Neural cell (in vitro differentiated cells): ENCODE data around the gene ZNF157. TPM values are rescaled to one million over a fixed set of nuclear protein-coding genes. Genes with fewer than 3 reads are reported as not detected.

Experiments
- H2AFZ ChIP-seq: fragments of 200-600, 300-800 bp; sonication (generic), shearing (Covaris generic); 2 replicates; pipeline ENCODE4 v1.6.0; 2014; ENCODE audit warnings: low read depth, mild to moderate bottlenecking, antibody characterized with exemption, low read length, moderate library complexity
- H3F3A ChIP-seq: fragments of 200-600 bp; shearing (Covaris generic); 2 replicates; pipeline ENCODE4 v1.6.1; 2016; ENCODE audit warnings: mild to moderate bottlenecking, moderate library complexity, mixed read lengths, antibody characterized with exemption, low read length; ENCODE audit not compliant: insufficient read depth, poor library complexity, severe bottlenecking
- H3K27ac ChIP-seq: fragments of 200-600, 300-800 bp; sonication (generic), shearing (Covaris generic); 2 replicates; pipeline ENCODE4 v1.5.1; 2014; ENCODE audit warnings: mild to moderate bottlenecking, low read length, moderate library complexity
- H3K27me3 ChIP-seq: fragments of 300-800, 200-600 bp; sonication (generic), shearing (Covaris generic); 2 replicates; pipeline ENCODE4 v1.6.0; 2014; ENCODE audit warnings: mild to moderate bottlenecking, low read depth, low read length, moderate library complexity; ENCODE audit not compliant: insufficient read depth
- H3K36me3 ChIP-seq: fragments of 300-800, 200-600 bp; sonication (generic), shearing (Covaris generic); 2 replicates; pipeline ENCODE4 v1.5.1; 2014; ENCODE audit warnings: mild to moderate bottlenecking, antibody characterized with exemption, low read length, moderate library complexity; ENCODE audit not compliant: insufficient read depth
- H3K4me2 ChIP-seq: fragments of 300-800, 200-600 bp; sonication (generic), shearing (Covaris generic); 2 replicates; pipeline ENCODE4 v1.6.0; 2014; ENCODE audit warnings: mild to moderate bottlenecking, low read length
- H3K4me3 ChIP-seq: fragments of 300-800, 200-600 bp; sonication (generic), shearing (Covaris generic); 2 replicates; pipeline ENCODE4 v1.5.1; 2014; ENCODE audit warnings: mild to moderate bottlenecking, low read length, moderate library complexity
- H3K79me2 ChIP-seq: fragments of 200-600 bp; shearing (Covaris generic); replicated peaks from 2 replicates; pipeline ENCODE4 v1.6.0; 2014; ENCODE audit warnings: mild to moderate bottlenecking, low read length, moderate library complexity; ENCODE audit not compliant: insufficient read depth
- H3K9ac ChIP-seq: fragments of 300-800, 200-600 bp; sonication (generic), shearing (Covaris generic); 2 replicates; pipeline ENCODE4 v1.6.1; 2016; ENCODE audit warnings: mild to moderate bottlenecking, low read length, mixed read lengths
- H3K9me2 ChIP-seq: fragments of 200-600 bp; shearing (Covaris generic); 2 replicates; pipeline ENCODE4 v1.6.1; 2016; ENCODE audit warnings: mild to moderate bottlenecking, low read length, mixed read lengths; ENCODE audit not compliant: insufficient read depth
- H3K9me3 ChIP-seq: fragments of 200-600, 300-800 bp; sonication (generic), shearing (Covaris generic); 2 replicates; pipeline ENCODE4 v1.6.1; 2016; ENCODE audit warnings: mild to moderate bottlenecking, mixed run types, low read length, moderate library complexity, mixed read lengths
- H4K20me1 ChIP-seq: fragments of 200-600 bp; shearing (Covaris generic); 2 replicates; pipeline ENCODE4 v1.6.1; 2016; ENCODE audit warnings: mild to moderate bottlenecking, mixed run types; ENCODE audit not compliant: insufficient read depth
- EP300 ChIP-seq: fragments of 450-650 bp; conservative IDR thresholded peaks from 2 replicates; pipeline ENCODE4 v1.6.1; 2014; ENCODE audit warnings: antibody characterized with exemption, mild to moderate bottlenecking, moderate library complexity; ENCODE audit not compliant: poor library complexity, severe bottlenecking
- SMC3 ChIP-seq: fragments of 450-650 bp; conservative IDR thresholded peaks from 2 replicates; pipeline ENCODE4 v1.6.1; 2014; ENCODE audit warnings: antibody characterized with exemption, mild to moderate bottlenecking, moderate library complexity; ENCODE audit not compliant: poor library complexity
- TAF1 ChIP-seq: IDR thresholded peaks from 2 replicates; pipeline ENCODE4 v1.6.1; 2012; ENCODE audit warnings: low read depth
- polyA plus RNA-seq: library from polyadenylated mRNA; depleted of rRNA; stranded (reverse); fragments of >200 nt; gene quantifications from 2 replicates; pipeline ENCODE4 v1.2.3, GENCODE V29; 2014
- small RNA-seq, 3 experiments: library from RNA; depleted of rRNA; stranded (forward); fragments of <200 nt; gene quantifications; one replicate each; pipeline ENCODE3, GENCODE V24; 2012
- TF ChIP-seq, protein P1 (sequence below): IDR thresholded peaks from 2 replicates; pipeline ENCODE4 v1.6.1; 2012; ENCODE audit warnings: borderline replicate concordance

The ZNF157 gene
- polyA plus RNA-seq, 1 donor from 2014 or later, result 3.5 TPM

- H3F3A ChIP-seq, result no peaks in the 10 kb centered on the region
- no peaks in the 10 kb centered on the region for H4K20me1 ChIP-seq
- TF ChIP-seq TAF1, result no peak
- TF ChIP-seq, protein P1, sequence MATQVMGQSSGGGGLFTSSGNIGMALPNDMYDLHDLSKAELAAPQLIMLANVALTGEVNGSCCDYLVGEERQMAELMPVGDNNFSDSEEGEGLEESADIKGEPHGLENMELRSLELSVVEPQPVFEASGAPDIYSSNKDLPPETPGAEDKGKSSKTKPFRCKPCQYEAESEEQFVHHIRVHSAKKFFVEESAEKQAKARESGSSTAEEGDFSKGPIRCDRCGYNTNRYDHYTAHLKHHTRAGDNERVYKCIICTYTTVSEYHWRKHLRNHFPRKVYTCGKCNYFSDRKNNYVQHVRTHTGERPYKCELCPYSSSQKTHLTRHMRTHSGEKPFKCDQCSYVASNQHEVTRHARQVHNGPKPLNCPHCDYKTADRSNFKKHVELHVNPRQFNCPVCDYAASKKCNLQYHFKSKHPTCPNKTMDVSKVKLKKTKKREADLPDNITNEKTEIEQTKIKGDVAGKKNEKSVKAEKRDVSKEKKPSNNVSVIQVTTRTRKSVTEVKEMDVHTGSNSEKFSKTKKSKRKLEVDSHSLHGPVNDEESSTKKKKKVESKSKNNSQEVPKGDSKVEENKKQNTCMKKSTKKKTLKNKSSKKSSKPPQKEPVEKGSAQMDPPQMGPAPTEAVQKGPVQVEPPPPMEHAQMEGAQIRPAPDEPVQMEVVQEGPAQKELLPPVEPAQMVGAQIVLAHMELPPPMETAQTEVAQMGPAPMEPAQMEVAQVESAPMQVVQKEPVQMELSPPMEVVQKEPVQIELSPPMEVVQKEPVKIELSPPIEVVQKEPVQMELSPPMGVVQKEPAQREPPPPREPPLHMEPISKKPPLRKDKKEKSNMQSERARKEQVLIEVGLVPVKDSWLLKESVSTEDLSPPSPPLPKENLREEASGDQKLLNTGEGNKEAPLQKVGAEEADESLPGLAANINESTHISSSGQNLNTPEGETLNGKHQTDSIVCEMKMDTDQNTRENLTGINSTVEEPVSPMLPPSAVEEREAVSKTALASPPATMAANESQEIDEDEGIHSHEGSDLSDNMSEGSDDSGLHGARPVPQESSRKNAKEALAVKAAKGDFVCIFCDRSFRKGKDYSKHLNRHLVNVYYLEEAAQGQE, result no peak
- no peak for TF ChIP-seq EP300
- no peak for TF ChIP-seq SMC3
Observed at GRCh38 chrX:47460561-47460960, 90.2 kb downstream of the ZNF157 start.

More at GRCh38 chrX:47460561-47460960, 90.2 kb downstream of the ZNF157 start:
- no peaks in the 10 kb centered on the region for H3K9me2 ChIP-seq
- no peak overlapping the region for H3K4me3 ChIP-seq
- no peak overlapping the region for H2AFZ ChIP-seq
- H3K27me3 ChIP-seq, result no peaks in the 10 kb centered on the region
- no peak overlapping the region for H3K27ac ChIP-seq
- no peak overlapping the region for H3K9ac ChIP-seq
- no peaks in the 10 kb centered on the region for H3K36me3 ChIP-seq
- H3K9me3 ChIP-seq, result no peaks in the 10 kb centered on the region
- no peak overlapping the region for H3K4me2 ChIP-seq
- no peaks in the 10 kb centered on the region for H3K79me2 ChIP-seq

Small RNA genes within 50 kb of the gene (small RNA-seq; reads per million reads assigned to genes)
- gene SNORA11C, result 0 to 1.5 (median 0.58) reads per million in 3 experiments

Other genes starting within 250 kb of the ZNF157 start
- 184 and 195 TPM in 2 replicates for gene NDUFB11, start 225.9 kb upstream of the ZNF157 start, polyA plus RNA-seq
- gene RBM10, start 225.4 kb upstream of the ZNF157 start, polyA plus RNA-seq, result 53.1 and 64.9 TPM in 2 replicates
- gene UBA1, start 176.7 kb upstream of the ZNF157 start, polyA plus RNA-seq, result 132 and 150 TPM in 2 replicates
- 97.8 and 99.0 TPM in 2 replicates for gene CDK16, start 151.9 kb upstream of the ZNF157 start, polyA plus RNA-seq
- 184 and 215 TPM in 2 replicates for gene USP11, start 137.6 kb upstream of the ZNF157 start, polyA plus RNA-seq
- gene ZNF41, start 112.6 kb downstream of the ZNF157 start, polyA plus RNA-seq, result 7.9 and 9.1 TPM in 2 replicates
- gene ARAF, start 190.6 kb downstream of the ZNF157 start, polyA plus RNA-seq, result 9.9 and 25.0 TPM in 2 replicates
- gene TIMP1, start 211.9 kb downstream of the ZNF157 start, polyA plus RNA-seq, result 2.0 and 3.9 TPM in 2 replicates
- 4.3 and 6.7 TPM in 2 replicates for gene SYN1, start 249.3 kb downstream of the ZNF157 start, polyA plus RNA-seq